Psoas muscle (tissue), 8 donors: ENCODE results near the gene SUPT16H. TPM values are rescaled to one million over a fixed set of nuclear protein-coding genes. Genes with fewer than 3 reads are reported as not detected.
A peak's percentile ranks its signal among the peaks of the same experiment; 100 is the strongest.

Experiments
- ATAC-seq, 4 donors: fragments of 200-7000 bp; cut with Tn5 transposase; one replicate each; pipeline ENCODE4 v1.9.1; 2020; ENCODE audit warnings: moderate library complexity in 3 of 4, mild to moderate bottlenecking in 2 of 4
- DNase-seq, 2 donors: peaks; one replicate each; pipeline ENCODE4 v3.0.0-alpha.2; 2020
- H3K27ac ChIP-seq: fragments of 200-600 bp; one replicate; pipeline ENCODE4 v1.8.0; 2022
- H3K27me3 ChIP-seq, 3 donors: fragments of 200-600 bp in 1 of 3; one replicate each; pipeline versions ENCODE4 v1.6.1 to v1.8.0; 2013 to 2022; ENCODE audit warnings: low read length in 2 of 3, mild to moderate bottlenecking in 2 of 3, moderate library complexity in 1 of 3; ENCODE audit not compliant: insufficient read depth in 3 of 3
- H3K36me3 ChIP-seq, 2 donors: fragments of 200-600 bp in 1 of 2; one replicate each; pipeline versions ENCODE4 v1.6.1 to v1.8.0; 2013 to 2022; ENCODE audit warnings: low read depth in 1 of 2, mild to moderate bottlenecking in 1 of 2, moderate library complexity in 1 of 2; ENCODE audit not compliant: insufficient read depth in 1 of 2
- H3K4me1 ChIP-seq: fragments of 200-600 bp; one replicate; pipeline ENCODE4 v1.8.0; 2022
- H3K4me3 ChIP-seq: fragments of 200-600 bp; one replicate; pipeline ENCODE4 v1.8.0; 2022; ENCODE audit warnings: mild to moderate bottlenecking
- H3K9me3 ChIP-seq: fragments of 200-600 bp; one replicate; pipeline ENCODE4 v1.8.0; 2022
- CTCF ChIP-seq: fragments of 200-600 bp; IDR thresholded peaks from one replicate; pipeline ENCODE4 v1.8.0; 2022; ENCODE audit warnings: antibody characterized with exemption
- WGBS, 3 donors: extraction: QIAGEN DNeasy Blood & Tissue Kit; methylation state at CpG; one replicate each; pipeline versions ENCODE4 v1.1.6 to v1.1.7; 2013; 5-methylcytosine and 5-hydroxymethylcytosine counted together
- intact Hi-C, 2 donors: fragments of 100-400 bp; cut with DNase I; formaldehyde crosslinking; loops; one replicate each; pipeline versions ENCODE4 v1.11.0 to v1.14.2; 2022
- polyA plus RNA-seq, 3 donors: library from polyadenylated mRNA; stranded (reverse); fragments of 200-250 nt; gene quantifications; one replicate each; pipeline ENCODE4 v1.2.3, GENCODE V29; 2013
- total RNA-seq, 4 donors: library from RNA; stranded (reverse); fragmentation: NEBNext Ultra II Directional in 2 of 4; extraction: Animal tissue kit (Norgen Biotek cat#: 25700) in 2 of 4; gene quantifications; one replicate each; pipeline versions ENCODE4 v1.2.1 to v1.2.4, GENCODE V29; 2021 to 2023
- donor health status: healthy with polysubstance abuse.
- donor health status: DM: no; HTN: no; CAD: no; lungs with moderate emphysema.
- donor health status: Bipolar disorder and iron deficiency.
- donor health status: healthy.
- donor health status: DM: yes; HTN: yes; CAD: no.
- donor health status: DM: no; HTN: no; CAD: no.
- donor health status: DM: no; HTN: no; CAD: no.
- donor health status: DM: yes; HTN: yes; CAD: no.

The SUPT16H gene
- total and polyA plus RNA-seq, 7 donors = 23.6 to 42.0 (median 28.4) TPM

GRCh38 chr14:21385188-21385904 is 1.5 kb upstream of the SUPT16H start:
- DNase-seq (no peak), ATAC-seq (no peak)
- no peaks in the 10 kb centered on the region for H3K9me3 ChIP-seq
- 86 to 92% (median 87%) methylated on average over 7 of the region's 7 CpGs for WGBS, 3 donors
- intact Hi-C loops = loop anchor here (10.0 kb wide), 3 partner anchors 89 to 151 kb away; partner anchors contain the start of genes HNRNPC (in 1 of the 2), RAB2B (in 1 of the 2) and TOX4 (in 1 of the 2)
- TF ChIP-seq CTCF = no peak
- peaks cover 0 to 53% of the 10 kb centered on the region in 2 donors for H3K36me3 ChIP-seq
- no peaks in the 10 kb centered on the region for H3K27me3 ChIP-seq
- H3K4me1 ChIP-seq = peaks cover 25% of the 10 kb centered on the region
- peak overlapping the region; percentile 82 for H3K4me3 ChIP-seq
- no peak overlapping the region for H3K27ac ChIP-seq

- 1 to 2% (median 2%) methylated on average over 12 of the region's 12 CpGs for WGBS, 3 donors
- intact Hi-C loops = loop anchor here (5.0 to 10.0 kb wide), 4 partner anchors 90 to 150 kb away; partner anchors contain the start of genes RAB2B (in 2 of the 2), TOX4 (in 2 of the 2) and HNRNPC (in 1 of the 2)
Observed at GRCh38 chr14:21384494-21384851, 654 bp upstream of the SUPT16H start.

GRCh38 chr14:21382886-21383847 is 652 bp downstream of the SUPT16H start:
- ATAC-seq = peak; percentile 40 to 66 (median 45)
- TF ChIP-seq CTCF = no peak
- Histone ChIP-seq H3K36me3 (peaks cover 0 to 31% of the 10 kb centered on the region in 2 donors), H3K9me3 (no peaks in the 10 kb centered on the region), H3K27me3 (no peaks in the 10 kb centered on the region), H3K4me1 (peaks cover 25% of the 10 kb centered on the region), H3K4me3 (peak overlapping the region; percentile 82), H3K27ac (peak overlapping the region; percentile 90)
- WGBS, 3 donors = 0 to 1% (median 1%) methylated on average over 39 of the region's 39 CpGs
- intact Hi-C loops = loop anchor here (5.0 to 10.0 kb wide), 4 partner anchors 92 to 148 kb away; partner anchors contain the start of genes RAB2B (in 2 of the 2), TOX4 (in 2 of the 2) and HNRNPC (in 1 of the 2)
- DNase-seq = peak; percentile 44 to 70

More at GRCh38 chr14:21384494-21384851, 654 bp upstream of the SUPT16H start:
- Histone ChIP-seq H3K27ac (peak overlapping the region; percentile 90), H3K9me3 (no peaks in the 10 kb centered on the region), H3K27me3 (no peaks in the 10 kb centered on the region), H3K4me3 (peak overlapping the region; percentile 82), H3K4me1 (peaks cover 25% of the 10 kb centered on the region), H3K36me3 (peaks cover 0 to 44% of the 10 kb centered on the region in 2 donors)
- no peak for TF ChIP-seq CTCF
- DNase-seq = no peak
- no peak for ATAC-seq

GRCh38 chr14:21382095-21382494 is 1.7 kb downstream of the SUPT16H start:
- peak overlapping the region; percentile 82 for H3K4me3 ChIP-seq
- no peak for DNase-seq
- intact Hi-C loops = loop anchor here (5.0 to 10.0 kb wide), 4 partner anchors 93 to 147 kb away; partner anchors contain the start of genes RAB2B (in 2 of the 2), TOX4 (in 2 of the 2) and HNRNPC (in 1 of the 2)
- no peaks in the 10 kb centered on the region for H3K9me3 ChIP-seq
- H3K27ac ChIP-seq = no peak overlapping the region
- no peaks in the 10 kb centered on the region for H3K27me3 ChIP-seq
- H3K36me3 ChIP-seq = peaks cover 0 to 27% of the 10 kb centered on the region in 2 donors
- TF ChIP-seq CTCF = no peak
- no peak for ATAC-seq
- peaks cover 25% of the 10 kb centered on the region for H3K4me1 ChIP-seq
